GM12878 (cell line): ENCODE data around the gene KLC4. TPM values are rescaled to one million over a fixed set of nuclear protein-coding genes. Genes with fewer than 3 reads are reported as not detected.

ENCODE experiments used
- ATAC-seq: fragments of 200-7000 bp; cut with Tn5 transposase; 3 replicates; pipeline ENCODE4 v1.9.1; 2020; ENCODE audit warnings: mild to moderate bottlenecking, moderate library complexity
- BruUV-seq: library from RNA; stranded (reverse); fragments of 400-500 nt; replicated peaks from 2 replicates; lab custom pipeline; 2021; lab: Mats Ljungman, UMichigan
- CTCF ChIA-PET: fragments of 300-600 bp; sonication (Branson Sonifier 250); formaldehyde crosslinking; extraction: SDS; loops from one replicate; lab custom pipeline; 2021; ENCODE audit warnings: inconsistent platforms; lab: Yijun Ruan, JAX
- POLR2A ChIA-PET: fragments of 350-600 bp; formaldehyde crosslinking; extraction: SDS; loops from one replicate; lab custom pipeline; 2021; ENCODE audit warnings: inconsistent platforms; lab: Charles Lee
- RAD21 ChIA-PET: fragments of 300-600 bp; sonication (Branson Sonifier 250); formaldehyde crosslinking; loops from one replicate; lab custom pipeline; 2023; ENCODE audit warnings: antibody characterized with exemption; ENCODE audit not compliant: unreplicated experiment; lab: Charles Lee
- SMC1A ChIA-PET: fragments of 300-600 bp; sonication (Branson Sonifier 250); formaldehyde crosslinking; loops from one replicate; lab custom pipeline; 2023; ENCODE audit not compliant: unreplicated experiment, uncharacterized antibody; lab: Charles Lee
- DNase-seq: peaks from one replicate; pipeline ENCODE4 v3.0.0-alpha.2; 2011; ENCODE audit warnings: low read depth, low spot score
- FAIRE-seq: peaks from 3 replicates; lab custom pipeline; 2011; peaks lifted over from hg19 to GRCh38; lab: Jason Lieb, UNC
- H2AFZ ChIP-seq: 2 replicates; pipeline ENCODE4 v1.6.0; 2011; ENCODE audit warnings: low read depth, low read length, control low read depth; ENCODE audit not compliant: control insufficient read depth
- H3K27ac ChIP-seq: 2 replicates; pipeline ENCODE4 v1.5.1; 2011; ENCODE audit warnings: control low read depth; ENCODE audit not compliant: control insufficient read depth, insufficient read depth
- H3K27me3 ChIP-seq, 2 experiments: replicated peaks in 1 of 2; 2 replicates each; pipeline versions ENCODE4 v1.6.0 to v1.6.1; 2011; ENCODE audit warnings: low read length in 1 of 2; ENCODE audit not compliant: control insufficient read depth in 2 of 2, insufficient read depth in 2 of 2
- H3K36me3 ChIP-seq, 2 experiments: 2 replicates each; pipeline ENCODE4 v1.5.1; 2011; ENCODE audit warnings: low read length in 1 of 2; ENCODE audit not compliant: control insufficient read depth in 2 of 2, insufficient read depth in 2 of 2
- H3K4me1 ChIP-seq: 2 replicates; pipeline ENCODE4 v1.6.1; 2011; ENCODE audit warnings: mild to moderate bottlenecking, low read length, moderate library complexity, mixed read lengths; ENCODE audit not compliant: control insufficient read depth, insufficient read depth
- H3K4me2 ChIP-seq: 2 replicates; pipeline ENCODE4 v1.6.0; 2011; ENCODE audit warnings: control low read depth; ENCODE audit not compliant: control insufficient read depth, insufficient read depth
- H3K4me3 ChIP-seq: fragments of 200-600 bp; sonication (generic); 2 replicates; pipeline ENCODE4 v1.5.1; 2016
- H3K79me2 ChIP-seq: 2 replicates; pipeline ENCODE4 v1.6.0; 2011; ENCODE audit warnings: low read length; ENCODE audit not compliant: control insufficient read depth, insufficient read depth
- H3K9ac ChIP-seq: 2 replicates; pipeline ENCODE4 v1.8.0; 2011; ENCODE audit warnings: low read length, control low read depth, mixed read lengths; ENCODE audit not compliant: control insufficient read depth, insufficient read depth
- H3K9me3 ChIP-seq: replicated peaks from 3 replicates; pipeline ENCODE4 v1.5.1; 2011; ENCODE audit warnings: mild to moderate bottlenecking, low read length; ENCODE audit not compliant: control insufficient read depth, insufficient read depth
- H4K20me1 ChIP-seq: 2 replicates; pipeline ENCODE4 v1.6.0; 2011; ENCODE audit not compliant: control insufficient read depth, insufficient read depth
- CBFB ChIP-seq: IDR thresholded peaks from 2 replicates; pipeline ENCODE4 v1.6.1; 2016; ENCODE audit warnings: antibody characterized with exemption, low read depth
- MTA2 ChIP-seq: fragments of 450-650 bp; IDR thresholded peaks from 2 replicates; pipeline ENCODE4 v1.6.1; 2016; ENCODE audit warnings: low read depth, mild to moderate bottlenecking, moderate library complexity
- MTA3 ChIP-seq: IDR thresholded peaks from 2 replicates; pipeline ENCODE4 v1.6.1; 2012; ENCODE audit warnings: low read length, inconsistent platforms, borderline replicate concordance
- NR2F1 ChIP-seq: fragments of 450-650 bp; conservative IDR thresholded peaks from 2 replicates; pipeline ENCODE4 v1.6.1; 2017; ENCODE audit warnings: mild to moderate bottlenecking
- SMAD1 ChIP-seq: fragments of 450-650 bp; IDR thresholded peaks from 2 replicates; pipeline ENCODE4 v1.6.1; 2018; ENCODE audit warnings: mild to moderate bottlenecking, low read depth; ENCODE audit not compliant: partially characterized antibody
- SMC3 ChIP-seq: IDR thresholded peaks from 2 replicates; pipeline ENCODE4 v1.6.1; 2011; ENCODE audit warnings: low read length, improper control_type of control experiment, borderline replicate concordance
- SUZ12 ChIP-seq: fragments of 200-600 bp; sonication (generic); IDR thresholded peaks from one replicate; pipeline ENCODE4 v1.6.1; 2018; ENCODE audit warnings: antibody characterized with exemption, mild to moderate bottlenecking; ENCODE audit not compliant: unreplicated experiment
- ZNF274 ChIP-seq: IDR thresholded peaks from one replicate; pipeline ENCODE4 v1.8.0; 2011; ENCODE audit not compliant: insufficient read length, insufficient read depth
- WGBS: methylation state at CpG from one replicate; pipeline ENCODE4 v1.1.6; 2016; ENCODE audit warnings: low lambda C conversion rate; ENCODE audit not compliant: insufficient replicate concordance, insufficient coverage; ENCODE audit errors: missing lambda C conversion rate; 5-methylcytosine and 5-hydroxymethylcytosine counted together
- in situ Hi-C: fragments of 300-500 bp; cut with MboI; formaldehyde crosslinking; loops from 9 replicates; pipeline ENCODE4 v1.14.3; 2018; ENCODE audit warnings: mixed read lengths
- intact Hi-C: fragments of 100-400 bp; cut with micrococcal nuclease; formaldehyde crosslinking; loops from one replicate; pipeline ENCODE4 v1.14.2; 2022; ENCODE audit not compliant: unreplicated experiment
- polyA plus RNA-seq, 11 experiments: library from polyadenylated mRNA; depleted of rRNA in 4 of 11; unstranded in 6 of 11; stranded (reverse) in 5 of 11; fragments of >200 nt; fragmentation: Nextera tagmentation in 4 of 11; fragmentation: Illumina TruSeq in 1 of 11; extraction: Ambion mirVana in 4 of 11; extraction: Trizol in 1 of 11; gene quantifications; 1 replicate in 1 of 11; 2 replicates in 10 of 11; pipeline versions ENCODE4 v1.2.1 to v1.2.3, GENCODE V29; 2011 to 2016; ENCODE audit warnings: inconsistent platforms in 2 of 11, missing spikeins in 2 of 11, low read depth in 1 of 11
- total RNA-seq, 4 experiments: library from RNA; depleted of rRNA in 3 of 4; stranded (reverse); fragments of >200 nt in 3 of 4; fragmentation: Illumina TruSeq in 1 of 4; extraction: Trizol in 1 of 4; gene quantifications; 2 replicates each; pipeline versions ENCODE4 v1.2.1 to v1.2.3, GENCODE V29; 2013 to 2021
- TF ChIP-seq, protein P1 (sequence below): fragments of 450-650 bp; IDR thresholded peaks from 2 replicates; pipeline ENCODE4 v1.6.1; 2017; ENCODE audit warnings: low read depth, mild to moderate bottlenecking, moderate library complexity

KLC4 gene
- total and polyA plus RNA-seq, 10 of the 15 experiments (the other 5 are each of a cell fraction or from before 2014, with no cell fraction given): 0.90 to 13.4 (median 6.9) TPM

DNA sequence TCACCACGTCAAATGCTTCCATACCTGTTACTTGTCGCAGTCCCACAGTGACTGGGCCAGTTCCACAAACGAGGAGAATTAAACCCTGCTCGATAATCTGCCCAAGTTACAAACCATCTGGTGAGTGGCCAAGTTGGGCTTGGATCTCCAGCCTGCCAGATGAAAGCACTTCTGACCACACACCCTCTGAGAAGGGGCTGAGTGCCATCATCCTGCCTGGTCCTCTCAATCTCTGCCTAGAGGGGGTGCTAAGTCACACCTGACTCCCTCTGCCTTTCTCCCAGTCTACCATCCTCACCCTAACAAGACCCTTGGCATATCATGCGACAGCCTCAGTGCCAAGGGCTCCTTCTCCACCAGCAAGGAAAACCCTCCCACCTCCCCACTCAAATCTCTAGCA, 22.2 kb upstream of the KLC4 start (continued):
- TF ChIP-seq SUZ12 (no peak), CBFB (no peak)
- TF ChIP-seq, all 136 proteins: peak for 0

DNA sequence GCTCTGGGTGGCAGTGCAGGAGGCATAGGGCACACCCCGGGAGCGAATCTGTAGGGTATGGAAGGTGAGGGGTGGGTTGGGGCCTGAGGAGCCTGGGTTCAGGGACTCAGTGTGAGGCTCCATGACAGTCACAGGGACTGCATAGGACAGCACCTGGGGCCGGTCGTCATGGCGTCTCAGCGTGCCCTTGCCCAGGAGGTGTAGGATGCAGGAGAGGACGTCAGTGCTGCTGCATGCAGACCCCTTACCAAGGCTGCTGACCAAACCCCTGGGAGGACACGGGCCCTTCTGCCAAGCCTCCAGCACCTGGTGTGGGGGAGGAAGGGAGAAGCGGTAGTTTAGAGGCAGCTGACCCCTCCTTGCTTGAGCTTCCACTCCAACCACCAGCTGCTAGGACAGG, 21.7 kb upstream of the KLC4 start:
- BruUV-seq: no TSS peak
- POLR2A ChIA-PET: interaction anchor here (0.9 kb wide), 1 partner anchor 17 kb away, joined by 3 read pairs; the partner anchor contains the start of gene CUL7
- 73% methylated on average over 9 of the region's 9 CpGs for WGBS
- no peaks in the 10 kb centered on the region for H3K27me3 ChIP-seq
- RAD21 ChIA-PET: no interaction called here
- TF ChIP-seq NR2F1 (no peak), ZNF274 (no peak), MTA2 (no peak), SMC3 (no peak), MTA3 (no peak), SMAD1 (no peak)
- TF ChIP-seq, protein P1, sequence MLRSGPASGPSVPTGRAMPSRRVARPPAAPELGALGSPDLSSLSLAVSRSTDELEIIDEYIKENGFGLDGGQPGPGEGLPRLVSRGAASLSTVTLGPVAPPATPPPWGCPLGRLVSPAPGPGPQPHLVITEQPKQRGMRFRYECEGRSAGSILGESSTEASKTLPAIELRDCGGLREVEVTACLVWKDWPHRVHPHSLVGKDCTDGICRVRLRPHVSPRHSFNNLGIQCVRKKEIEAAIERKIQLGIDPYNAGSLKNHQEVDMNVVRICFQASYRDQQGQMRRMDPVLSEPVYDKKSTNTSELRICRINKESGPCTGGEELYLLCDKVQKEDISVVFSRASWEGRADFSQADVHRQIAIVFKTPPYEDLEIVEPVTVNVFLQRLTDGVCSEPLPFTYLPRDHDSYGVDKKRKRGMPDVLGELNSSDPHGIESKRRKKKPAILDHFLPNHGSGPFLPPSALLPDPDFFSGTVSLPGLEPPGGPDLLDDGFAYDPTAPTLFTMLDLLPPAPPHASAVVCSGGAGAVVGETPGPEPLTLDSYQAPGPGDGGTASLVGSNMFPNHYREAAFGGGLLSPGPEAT: no peak
- H3K79me2 ChIP-seq: no peaks in the 10 kb centered on the region
- no peaks in the 10 kb centered on the region for H4K20me1 ChIP-seq
- CTCF ChIA-PET: no interaction called here
- SMC1A ChIA-PET: no interaction called here
- H3K4me2 ChIP-seq: no peak overlapping the region
- no peaks in the 10 kb centered on the region for H3K9me3 ChIP-seq
- H3K27ac ChIP-seq: no peak overlapping the region
- in situ Hi-C loops (no loop called here), intact Hi-C loops (no loop called here)
- H2AFZ ChIP-seq: no peak overlapping the region
- ATAC-seq (no peak), DNase-seq (no peak), FAIRE-seq (no peak)
- H3K36me3 ChIP-seq: peaks cover 11 to 12% of the 10 kb centered on the region in 2 experiments
- no peak overlapping the region for H3K9ac ChIP-seq
- no peaks in the 10 kb centered on the region for H3K4me1 ChIP-seq
- H3K4me3 ChIP-seq: no peak overlapping the region
